HL-60 (cell line): ENCODE measurements around the gene TMEM144.

Experiments used
- GABPA ChIP-seq: IDR thresholded peaks from 2 replicates; pipeline ENCODE4 v1.6.1; 2012; ENCODE audit warnings: low read depth
- TF ChIP-seq, protein P1 (sequence below): IDR thresholded peaks from one replicate; pipeline ENCODE4 v1.5.1; 2011; ENCODE audit warnings: low read length, control low read depth, inconsistent platforms; ENCODE audit not compliant: insufficient read depth

DNA sequence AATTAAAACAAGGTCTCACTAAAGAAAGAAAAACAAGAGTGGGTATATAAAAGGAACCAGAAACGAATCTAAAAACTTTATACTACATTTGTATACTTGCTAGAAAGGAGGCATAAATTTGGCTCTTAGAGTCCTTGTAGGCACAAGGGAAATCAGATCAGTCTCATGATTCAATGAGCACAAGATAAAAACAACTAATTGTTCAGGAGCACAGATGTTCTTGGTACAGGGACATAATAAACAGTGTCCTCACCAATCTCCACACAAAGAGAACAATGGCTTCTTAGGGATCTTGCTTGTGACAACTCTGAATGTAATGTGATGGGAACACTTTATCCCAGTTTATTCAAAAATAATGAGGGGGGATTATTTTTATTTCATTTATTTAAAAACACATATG lies 28.3 kb downstream of the TMEM144 start:
- TF ChIP-seq, protein P1, sequence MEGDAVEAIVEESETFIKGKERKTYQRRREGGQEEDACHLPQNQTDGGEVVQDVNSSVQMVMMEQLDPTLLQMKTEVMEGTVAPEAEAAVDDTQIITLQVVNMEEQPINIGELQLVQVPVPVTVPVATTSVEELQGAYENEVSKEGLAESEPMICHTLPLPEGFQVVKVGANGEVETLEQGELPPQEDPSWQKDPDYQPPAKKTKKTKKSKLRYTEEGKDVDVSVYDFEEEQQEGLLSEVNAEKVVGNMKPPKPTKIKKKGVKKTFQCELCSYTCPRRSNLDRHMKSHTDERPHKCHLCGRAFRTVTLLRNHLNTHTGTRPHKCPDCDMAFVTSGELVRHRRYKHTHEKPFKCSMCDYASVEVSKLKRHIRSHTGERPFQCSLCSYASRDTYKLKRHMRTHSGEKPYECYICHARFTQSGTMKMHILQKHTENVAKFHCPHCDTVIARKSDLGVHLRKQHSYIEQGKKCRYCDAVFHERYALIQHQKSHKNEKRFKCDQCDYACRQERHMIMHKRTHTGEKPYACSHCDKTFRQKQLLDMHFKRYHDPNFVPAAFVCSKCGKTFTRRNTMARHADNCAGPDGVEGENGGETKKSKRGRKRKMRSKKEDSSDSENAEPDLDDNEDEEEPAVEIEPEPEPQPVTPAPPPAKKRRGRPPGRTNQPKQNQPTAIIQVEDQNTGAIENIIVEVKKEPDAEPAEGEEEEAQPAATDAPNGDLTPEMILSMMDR, result no peak
- TF ChIP-seq GABPA, result no peak
